GM11168 (cell line): ENCODE data around the gene TSPYL4.
"Not testable (repeated sequence)": the region's sequence is repeated elsewhere in the genome, so short reads cannot be mapped to it uniquely, and the experiment has no call there.

ENCODE experiments used
- in situ Hi-C: fragments of 300-500 bp; cut with MboI; formaldehyde crosslinking; loops from one replicate; pipeline ENCODE4 v1.12.0; 2022; ENCODE audit warnings: low sequenced_read_pairs; ENCODE audit not compliant: unreplicated experiment

TSPYL4 gene

DNA sequence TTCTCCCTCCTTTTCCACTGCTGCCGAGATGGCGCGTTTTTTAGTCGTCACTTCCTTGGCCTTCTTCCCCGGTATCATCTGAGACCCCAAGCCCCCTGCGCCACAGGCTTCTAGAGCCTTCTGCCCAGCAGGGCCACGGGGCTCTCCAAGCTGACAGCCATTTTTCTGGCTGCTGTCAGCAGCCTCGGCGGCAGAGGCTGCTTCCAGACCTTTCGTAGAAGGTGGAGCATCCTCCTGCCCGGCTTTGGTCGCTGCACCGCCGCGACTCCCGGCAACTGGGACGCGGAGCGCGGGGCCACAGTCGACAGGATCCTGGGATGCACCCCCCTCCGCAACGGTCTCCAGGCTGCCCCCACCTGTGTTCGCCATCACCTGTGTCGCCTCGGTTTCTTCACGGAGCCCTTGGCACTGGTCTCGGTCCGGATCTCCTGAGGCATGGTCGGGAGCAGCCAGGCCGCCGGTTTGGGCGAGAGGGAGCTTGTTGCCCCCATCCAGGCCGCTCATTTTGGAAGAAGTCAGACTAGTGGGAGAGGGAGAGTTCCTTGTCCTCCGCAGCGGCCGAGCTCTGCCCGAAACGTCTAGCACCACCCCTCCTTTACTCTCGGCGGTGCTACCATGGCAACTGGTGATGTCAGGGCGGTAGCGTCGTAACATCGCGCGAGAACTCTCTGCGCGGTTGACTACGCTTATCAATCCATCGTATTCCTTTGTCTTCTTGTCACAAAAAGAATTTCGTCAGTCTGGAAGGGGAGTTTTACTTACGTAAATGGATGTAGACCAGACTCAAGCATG, at the start of gene TSPYL4:
TSPYL4 (minus strand) TSS at position 571 of the 792 bp plus-strand sequence; CDS start at position 504, 67 bp downstream.
- in situ Hi-C loops = no loop called here

DNA sequence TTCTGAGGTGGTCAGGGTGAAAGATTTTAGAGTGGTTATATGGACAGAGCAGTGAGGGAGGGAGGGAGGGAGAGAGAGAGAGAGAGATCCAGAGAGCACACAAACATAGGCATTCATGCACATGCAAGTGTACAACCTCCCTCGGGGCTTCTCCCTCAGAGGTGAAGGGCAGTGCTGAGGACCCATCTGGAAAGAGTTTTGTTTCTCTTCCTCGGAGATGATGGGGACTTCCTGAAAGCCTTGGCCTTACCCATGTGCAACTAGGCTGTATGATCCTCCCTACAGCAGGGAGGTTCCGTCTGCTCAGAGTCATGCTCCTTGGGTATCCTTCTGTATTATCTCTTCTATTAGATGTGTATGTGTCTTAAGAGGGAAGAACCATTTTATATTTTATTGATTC, 47.2 kb upstream of the TSPYL4 start:
- in situ Hi-C loops = no loop called here

DNA sequence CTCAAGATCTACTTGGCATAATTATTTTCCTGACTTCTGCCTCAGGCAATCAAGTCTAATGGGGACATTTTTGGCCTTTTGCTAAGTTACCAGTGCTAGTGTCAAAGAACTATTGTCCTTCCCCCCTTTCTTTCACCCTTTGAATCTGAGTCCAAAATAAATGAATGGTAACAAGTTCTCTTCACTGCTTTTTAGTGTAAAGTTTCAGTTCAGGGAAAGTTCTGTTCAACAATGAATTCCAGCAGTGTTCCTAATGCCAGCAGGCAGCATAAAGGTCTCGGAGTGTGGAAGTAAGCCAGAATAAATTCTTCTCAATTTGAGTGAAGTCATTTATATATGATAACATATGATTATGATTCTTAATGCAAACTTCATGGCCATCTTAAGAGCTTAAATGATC, 46.7 kb upstream of the TSPYL4 start:
- in situ Hi-C loops = no loop called here

GRCh38 chr6:116298973-116299372, 45.1 kb upstream of the TSPYL4 start:
- in situ Hi-C loops = no loop called here

DNA sequence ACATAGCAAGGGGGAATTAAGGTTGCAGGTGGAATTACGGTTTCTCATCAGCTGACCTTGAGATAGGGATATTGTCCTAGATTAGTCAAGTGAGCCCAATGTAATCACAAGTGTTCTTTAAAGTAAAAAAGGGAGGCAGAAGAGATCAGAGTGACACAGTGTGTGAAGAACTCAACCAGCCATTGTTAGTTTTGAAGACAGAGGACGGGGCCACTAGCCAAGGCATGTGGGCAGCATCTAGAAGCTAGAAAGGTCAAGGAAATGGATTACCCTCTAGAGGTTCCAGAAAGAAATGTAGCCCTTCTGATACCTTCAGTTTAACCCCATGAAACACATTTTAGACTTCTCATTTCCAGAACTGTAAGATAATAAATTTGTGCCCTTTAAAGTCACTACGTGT, 44.4 kb upstream of the TSPYL4 start:
- in situ Hi-C loops = no loop called here

DNA sequence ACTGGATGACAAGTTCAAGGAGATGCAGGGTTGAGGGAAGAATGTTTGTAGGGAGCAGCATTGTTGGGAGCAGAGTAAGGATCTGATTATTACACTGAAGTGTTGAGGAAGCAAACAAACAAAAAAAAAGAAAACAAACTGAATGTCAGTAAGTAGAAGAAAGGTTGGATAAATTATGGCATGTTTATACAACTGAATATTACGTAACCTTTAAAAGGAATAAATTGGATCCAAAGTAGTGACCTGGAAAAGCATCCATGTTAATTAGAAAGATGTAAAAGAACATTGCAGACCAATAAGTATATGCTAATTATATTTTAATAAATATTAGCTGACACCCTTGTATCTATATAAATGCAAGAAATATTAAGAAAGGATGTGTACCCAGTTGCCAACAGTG, 38.7 kb upstream of the TSPYL4 start:
- in situ Hi-C loops = loop anchor here (5.0 kb wide), 1 partner anchor 80 kb away; the partner anchor contains the start of gene DSE

GRCh38 chr6:116291701-116292396, 38.0 kb upstream of the TSPYL4 start:
- in situ Hi-C loops = loop anchor here (5.0 kb wide), 1 partner anchor 80 kb away; the partner anchor contains the start of gene DSE

DNA sequence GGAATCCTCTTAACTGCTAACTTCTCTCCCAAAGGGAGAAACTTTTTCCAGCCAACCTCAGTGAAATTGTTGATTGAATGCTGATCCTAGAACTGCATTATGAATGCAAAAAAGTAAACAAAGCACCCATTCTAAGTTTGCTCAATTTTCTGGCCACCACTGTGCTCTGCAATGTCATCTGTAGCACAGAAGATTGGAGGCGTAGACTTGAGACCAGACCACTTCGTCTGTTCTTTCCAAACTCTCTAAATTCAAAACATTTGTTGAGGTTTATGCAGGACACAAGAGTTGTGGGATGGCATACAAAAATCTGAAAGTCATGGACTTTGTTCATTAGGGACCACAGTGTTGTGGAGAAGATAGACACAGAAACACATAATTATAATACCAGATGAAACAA, 36.9 kb upstream of the TSPYL4 start:
- in situ Hi-C loops = loop anchor here (5.0 kb wide), 1 partner anchor 82 kb away; the partner anchor contains the start of gene DSE

DNA sequence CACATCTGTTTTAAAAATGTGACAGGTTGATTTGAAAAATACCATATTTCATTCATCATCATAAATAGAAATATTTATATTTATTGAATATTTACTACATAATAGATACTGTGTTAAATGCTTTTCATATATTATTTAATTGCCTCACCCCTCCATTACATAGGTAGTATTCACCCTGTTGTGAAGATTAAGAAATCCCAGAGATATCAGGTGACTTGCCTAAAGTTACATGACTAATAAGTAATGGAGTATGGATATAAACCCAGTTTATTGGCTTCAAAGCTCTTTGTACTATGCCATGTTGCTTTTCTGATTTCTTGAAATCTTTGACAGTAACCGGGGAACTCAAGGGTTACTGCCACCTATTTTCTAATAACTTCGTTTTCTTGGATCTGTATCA, 36.0 kb upstream of the TSPYL4 start:
- in situ Hi-C loops = loop anchor here (5.0 kb wide), 1 partner anchor 82 kb away; the partner anchor contains the start of gene DSE

DNA sequence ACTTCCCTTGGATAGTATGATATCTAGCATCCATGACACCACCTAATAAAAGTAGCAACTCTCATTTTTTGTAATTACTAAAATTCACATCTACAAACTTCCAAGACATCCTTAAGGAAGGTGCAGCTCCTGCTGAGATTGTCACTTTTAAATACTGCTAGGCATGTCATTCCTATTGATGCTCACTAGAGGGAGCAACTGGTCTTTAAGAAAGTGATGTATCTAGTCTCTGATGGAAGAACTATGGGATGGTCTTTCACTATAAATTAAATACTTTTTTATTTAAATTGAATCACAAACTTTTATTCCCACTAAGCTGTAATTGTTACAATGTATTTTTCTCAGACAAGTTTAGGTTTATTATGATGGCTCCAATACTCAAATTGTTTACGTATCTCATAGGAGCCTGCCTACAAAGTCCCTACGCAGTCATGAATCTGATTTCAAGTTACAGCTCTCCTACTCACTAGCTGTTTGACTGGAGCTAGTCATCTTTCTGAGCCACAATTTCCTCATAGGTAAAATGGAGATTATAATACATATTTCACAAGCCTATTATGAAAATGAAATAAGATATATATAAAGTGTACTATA, 33.9 kb upstream of the TSPYL4 start:
- in situ Hi-C loops = no loop called here

DNA sequence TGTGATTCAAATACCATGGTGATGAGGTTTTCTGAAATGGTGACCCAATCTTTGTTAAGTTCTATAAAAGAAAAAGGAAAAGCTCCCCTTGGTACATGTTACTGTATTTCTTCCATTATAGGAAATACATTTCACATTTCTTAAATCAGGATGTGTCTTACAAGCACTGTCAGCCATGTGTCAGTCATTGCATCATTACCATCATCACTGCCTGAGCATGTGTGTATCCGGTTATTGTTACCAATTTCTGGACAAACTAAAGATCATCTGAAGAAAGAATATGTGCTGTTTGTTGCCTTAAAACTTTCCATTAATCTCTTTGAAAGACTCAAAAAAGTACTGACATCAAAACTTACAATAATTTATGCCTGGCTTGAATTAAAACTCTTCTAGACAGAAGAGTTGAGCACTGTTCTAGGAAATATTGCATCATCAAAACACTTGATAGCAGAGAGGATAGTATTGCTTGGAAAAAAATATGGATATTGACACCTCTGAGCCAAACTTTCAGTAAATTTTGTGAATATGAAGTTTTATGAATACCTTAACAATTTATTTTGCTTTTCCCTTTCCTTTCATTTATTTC, 33.0 kb upstream of the TSPYL4 start:
- in situ Hi-C loops = no loop called here

DNA sequence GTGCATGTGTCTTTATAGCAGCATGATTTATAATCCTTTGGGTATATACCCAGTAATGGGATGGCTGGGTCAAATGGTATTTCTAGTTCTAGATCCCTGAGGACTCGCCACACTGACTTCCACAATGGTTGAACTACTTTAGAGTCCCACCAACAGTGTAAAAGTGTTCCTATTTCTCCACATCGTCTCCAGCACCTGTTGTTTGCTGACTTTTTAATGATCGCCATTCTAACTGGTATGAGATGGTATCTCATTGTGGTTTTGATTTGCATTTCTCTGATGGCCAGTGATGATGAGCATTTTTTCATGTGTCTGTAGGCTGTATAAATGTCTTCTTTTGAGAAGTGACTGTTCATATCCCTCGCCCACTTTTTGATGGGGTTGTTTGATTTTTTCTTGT, 31.1 kb upstream of the TSPYL4 start:
- in situ Hi-C loops = not testable (repeated sequence)

GRCh38 chr6:116283191-116283590, 29.3 kb upstream of the TSPYL4 start:
- in situ Hi-C loops = no loop called here

GRCh38 chr6:116282698-116283097, 28.8 kb upstream of the TSPYL4 start:
- in situ Hi-C loops = no loop called here

GRCh38 chr6:116280933-116281316, 27.1 kb upstream of the TSPYL4 start:
- in situ Hi-C loops = no loop called here

- in situ Hi-C loops = no loop called here
These were observed 26.5 kb upstream of the TSPYL4 start for GRCh38 chr6:116280161-116280932.

DNA sequence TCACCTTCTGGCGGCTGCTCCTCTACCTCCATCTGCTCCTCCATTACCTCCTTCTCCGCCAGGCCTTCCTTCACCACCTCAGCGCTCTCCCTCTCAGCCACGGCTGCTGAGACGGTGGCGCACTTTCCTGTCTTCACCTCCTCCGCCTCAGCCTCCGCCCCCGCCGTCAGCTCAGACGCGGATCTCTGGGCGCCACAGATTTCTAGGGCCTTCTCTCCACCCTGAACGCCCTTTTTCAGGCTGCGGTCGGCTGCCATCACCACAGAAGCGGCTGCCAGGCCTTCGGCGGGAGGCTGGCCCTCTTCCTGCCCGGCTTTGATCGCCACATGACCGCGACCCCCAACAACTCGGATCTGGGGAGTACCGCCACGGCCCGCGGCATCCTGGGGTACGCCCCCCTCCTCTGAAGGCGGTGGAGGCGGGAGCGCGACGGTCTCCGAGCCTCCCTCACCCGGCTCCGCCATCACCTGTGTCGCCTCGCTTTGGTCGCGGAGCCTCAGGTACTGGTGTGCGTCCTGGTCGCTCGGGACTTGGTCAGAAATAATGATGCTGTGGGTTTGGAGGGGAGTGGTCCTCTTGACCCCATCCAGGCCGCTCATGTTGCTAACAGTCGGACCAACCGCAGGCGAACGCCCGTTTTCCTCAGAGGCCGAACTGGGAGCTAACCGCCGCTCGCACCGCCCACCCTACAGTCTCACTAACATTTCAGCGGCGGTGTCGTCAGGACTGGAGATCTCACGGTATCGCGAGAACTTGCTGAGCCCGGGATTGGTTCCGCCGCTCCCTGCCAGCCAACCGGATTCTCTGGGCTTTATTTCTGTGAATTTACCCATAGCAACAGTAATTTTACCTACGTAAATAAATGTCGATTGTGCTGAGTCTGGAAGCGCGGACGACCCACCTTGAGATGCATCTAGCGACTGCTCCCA, 25.6 kb upstream of the TSPYL4 start, which contains the start of gene TSPYL1:
TSPYL1 (minus strand) TSS at position 699 of the 929 bp plus-strand sequence; CDS start at position 599, 100 bp downstream.
- in situ Hi-C loops = no loop called here

- in situ Hi-C loops = no loop called here
These were observed 25.0 kb upstream of the TSPYL4 start for GRCh38 chr6:116278854-116279231.

DNA sequence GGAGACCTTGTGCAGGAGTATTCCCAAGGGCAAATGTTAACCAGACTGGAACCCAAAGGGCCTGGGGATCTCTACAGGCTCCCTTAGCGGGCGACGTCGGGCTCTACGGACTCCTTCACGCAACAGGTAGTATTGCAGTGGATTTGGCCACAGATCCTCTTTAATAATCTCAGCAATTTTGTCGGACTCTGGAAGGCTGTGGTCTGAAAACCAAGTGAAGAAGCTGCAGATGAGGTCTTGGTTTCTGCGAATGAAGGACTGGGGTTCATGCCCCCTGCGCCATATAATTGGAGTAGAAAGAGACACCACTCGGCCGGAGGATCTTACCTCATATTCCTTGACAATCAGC, 24.6 kb upstream of the TSPYL4 start:
- in situ Hi-C loops = no loop called here
